ENCODE results near the gene UCP1.

Gene UCP1, protein sequence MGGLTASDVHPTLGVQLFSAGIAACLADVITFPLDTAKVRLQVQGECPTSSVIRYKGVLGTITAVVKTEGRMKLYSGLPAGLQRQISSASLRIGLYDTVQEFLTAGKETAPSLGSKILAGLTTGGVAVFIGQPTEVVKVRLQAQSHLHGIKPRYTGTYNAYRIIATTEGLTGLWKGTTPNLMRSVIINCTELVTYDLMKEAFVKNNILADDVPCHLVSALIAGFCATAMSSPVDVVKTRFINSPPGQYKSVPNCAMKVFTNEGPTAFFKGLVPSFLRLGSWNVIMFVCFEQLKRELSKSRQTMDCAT

GRCh38 chr4:140568507-140569306 is at the start of gene UCP1:
TSS of gene UCP1 (minus strand) at chr4:140568961. CDS start at chr4:140568729, 232 bp downstream.
- DNase-seq (ENCODE audit: low spot score), result no peak

DNA sequence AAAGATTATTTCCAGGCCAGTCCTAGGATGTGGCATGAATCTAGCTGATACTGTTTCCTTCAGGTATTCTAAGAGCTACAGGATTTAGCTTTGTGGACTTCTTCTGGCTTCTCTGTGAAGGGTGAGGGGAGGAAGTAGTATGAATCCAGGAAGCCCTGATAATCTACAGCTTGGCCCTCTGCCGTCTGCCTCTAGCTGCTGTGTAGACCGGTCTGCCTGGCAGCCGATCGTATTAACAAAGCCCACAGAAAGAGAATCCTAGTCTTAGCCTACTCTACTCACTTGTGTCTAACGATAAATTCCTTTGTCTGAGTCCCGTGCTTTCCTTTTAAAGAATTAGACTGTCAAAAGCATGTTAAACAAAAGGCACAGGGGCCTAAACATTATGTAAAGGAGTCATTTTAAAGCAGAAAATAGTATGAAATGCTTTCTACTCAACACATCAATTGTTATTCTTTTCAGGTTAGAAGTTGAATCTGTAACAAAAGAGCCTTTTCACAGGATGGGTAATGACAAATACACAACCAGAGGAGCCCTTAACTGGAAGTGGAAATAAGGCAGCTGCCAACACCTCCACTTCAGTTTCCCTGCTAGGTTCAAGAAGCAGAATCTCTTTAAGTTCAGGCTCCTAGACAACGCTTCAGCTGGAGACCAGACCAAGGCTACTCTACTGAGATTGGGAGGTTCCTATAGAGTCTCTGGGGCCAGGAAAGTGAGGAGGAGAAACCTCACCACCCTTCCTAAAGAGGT is 48.9 kb upstream of the UCP1 start:
- no peak for DNase-seq (ENCODE audit: low spot score)

- DNase-seq (ENCODE audit: low spot score), result no peak
Measured at GRCh38 chr4:140615451-140615850, 46.7 kb upstream of the UCP1 start.

- DNase-seq (ENCODE audit: low spot score), result no peak
Measured at GRCh38 chr4:140612357-140612756, 43.6 kb upstream of the UCP1 start.

- no peak for DNase-seq (ENCODE audit: low spot score)
Measured at GRCh38 chr4:140611854-140612253, 43.1 kb upstream of the UCP1 start.

GRCh38 chr4:140609548-140610425 is 41.0 kb upstream of the UCP1 start:
- DNase-seq (ENCODE audit: low spot score), result peak; percentile 11

- DNase-seq (ENCODE audit: low spot score), result no peak
Measured at GRCh38 chr4:140607852-140608251, 39.1 kb upstream of the UCP1 start.

DNA sequence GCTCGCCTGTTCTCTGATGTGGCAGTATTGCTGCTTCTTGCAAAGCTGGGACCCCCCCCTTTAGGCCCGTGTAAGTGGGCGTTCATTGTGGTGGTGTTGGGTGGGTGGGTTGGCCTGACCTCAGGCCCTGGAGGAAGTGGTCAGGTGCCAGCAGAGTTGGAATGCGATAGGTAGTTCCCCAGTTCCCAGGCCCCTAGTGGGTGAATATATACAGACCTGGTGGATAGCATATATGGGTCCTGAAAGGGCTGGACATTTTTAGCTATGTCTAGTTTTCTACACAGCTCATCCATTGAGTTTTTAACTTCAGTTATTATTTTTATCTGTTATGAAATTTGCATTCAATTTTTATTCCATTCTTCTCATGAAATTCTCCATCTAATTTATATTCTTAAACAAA is 35.8 kb upstream of the UCP1 start:
- no peak for DNase-seq (ENCODE audit: low spot score)

DNA sequence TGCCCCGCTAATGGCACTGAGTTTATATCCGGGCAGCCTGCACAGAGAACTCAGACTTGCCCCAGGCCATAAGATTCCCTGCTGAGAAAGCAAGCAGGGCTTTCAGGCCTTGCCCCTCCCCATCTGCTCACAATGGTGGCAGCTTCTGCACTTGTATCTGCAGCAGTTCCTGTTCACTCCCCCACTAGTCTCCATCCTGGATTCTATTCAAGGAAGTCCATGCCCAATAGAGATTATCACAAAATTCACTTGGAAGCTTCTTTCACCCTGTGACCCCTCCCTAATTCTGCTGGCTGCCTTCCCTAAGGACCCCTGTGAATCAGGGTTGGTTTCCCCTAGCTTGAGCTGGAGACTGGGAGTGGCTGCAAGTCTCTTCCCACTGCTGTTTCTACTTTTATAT is 34.5 kb upstream of the UCP1 start:
- DNase-seq (ENCODE audit: low spot score), result no peak

DNA sequence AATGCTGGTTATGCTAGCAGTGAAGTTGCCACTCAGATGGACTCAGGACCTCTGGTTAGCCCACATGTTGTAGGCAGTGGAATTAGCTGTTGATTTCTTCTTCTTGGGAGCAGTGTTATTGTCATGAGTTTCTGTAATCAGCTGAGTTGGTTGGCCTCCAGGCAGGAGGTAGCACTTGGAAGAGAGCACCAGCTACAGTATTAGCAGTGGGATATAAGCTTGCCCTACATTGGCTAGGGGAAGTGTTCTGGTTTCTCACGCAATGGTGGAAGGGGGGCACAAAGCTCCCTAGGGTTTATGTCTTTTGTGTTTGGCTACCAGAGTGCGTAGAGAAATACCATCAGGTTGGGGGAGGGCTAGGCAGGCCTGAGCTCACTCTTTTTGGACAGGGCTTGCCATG is 34.0 kb upstream of the UCP1 start:
- DNase-seq (ENCODE audit: low spot score), result no peak

GRCh38 chr4:140600408-140600807 is 31.6 kb upstream of the UCP1 start:
- DNase-seq (ENCODE audit: low spot score), result no peak

DNA sequence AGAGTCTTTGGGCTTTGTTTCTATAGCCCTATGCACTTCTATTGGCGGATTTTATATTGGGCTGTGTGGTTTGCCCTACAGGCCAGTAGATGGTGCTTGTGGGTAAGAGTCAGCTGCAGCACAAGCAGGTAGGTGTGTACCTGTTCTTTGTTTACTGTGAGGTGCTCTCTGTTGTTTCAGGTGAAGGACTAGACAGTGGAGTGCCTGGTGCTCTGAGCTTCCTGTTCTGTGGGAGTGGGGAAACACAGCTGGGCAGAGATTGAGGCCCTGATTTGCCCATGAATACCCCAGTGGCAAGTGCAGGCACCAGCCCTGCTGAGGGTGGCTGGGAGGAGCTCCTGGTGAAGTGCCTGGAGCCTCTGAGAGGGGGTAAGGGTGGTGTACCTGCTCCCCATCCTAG is 26.3 kb upstream of the UCP1 start:
- DNase-seq (ENCODE audit: low spot score), result no peak

DNA sequence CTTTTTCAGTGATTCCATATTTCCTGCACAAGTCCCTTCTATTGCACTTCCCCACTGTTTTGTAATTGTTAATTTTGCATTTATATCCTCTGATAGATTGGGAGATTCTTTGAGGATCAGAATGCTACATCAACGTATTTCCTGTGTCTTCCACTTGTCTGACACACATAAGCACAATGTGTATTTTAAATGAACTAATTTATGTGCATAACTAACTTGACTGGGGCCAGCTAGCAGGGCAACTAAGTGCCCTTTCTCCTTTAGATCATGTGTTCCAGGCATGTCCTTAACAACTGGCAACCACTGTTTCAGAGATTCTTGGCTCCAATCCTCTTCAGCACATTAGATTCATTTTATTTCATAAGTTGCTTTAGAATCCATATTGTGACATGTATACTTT is 15.7 kb upstream of the UCP1 start:
- DNase-seq (ENCODE audit: low spot score), result no peak

- no peak for DNase-seq (ENCODE audit: low spot score)
Measured at GRCh38 chr4:140581078-140581477, 12.3 kb upstream of the UCP1 start.

DNA sequence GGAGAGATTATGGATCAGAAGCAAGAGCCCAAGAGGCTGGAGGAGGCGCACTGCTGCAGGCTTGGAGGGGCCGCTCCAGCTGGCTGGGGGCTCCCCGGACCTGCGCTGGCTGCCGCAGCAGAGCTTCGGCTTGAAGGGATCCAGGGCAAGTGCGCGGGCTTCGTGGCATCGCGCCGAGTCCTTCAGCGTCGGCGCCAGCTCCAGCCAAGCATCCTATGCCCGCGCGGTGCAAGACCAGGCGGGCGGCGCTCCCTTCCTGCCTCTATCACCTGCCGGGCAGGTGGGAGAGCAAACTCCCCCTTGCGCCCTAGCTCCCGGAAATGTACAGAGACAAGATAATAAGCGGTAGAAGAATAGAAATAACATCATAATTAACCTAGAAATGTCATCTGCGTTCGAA is 10.5 kb upstream of the UCP1 start:
- DNase-seq (ENCODE audit: low spot score), result no peak

GRCh38 chr4:140575489-140575888 is 6.7 kb upstream of the UCP1 start:
- no peak for DNase-seq (ENCODE audit: low spot score)

DNA sequence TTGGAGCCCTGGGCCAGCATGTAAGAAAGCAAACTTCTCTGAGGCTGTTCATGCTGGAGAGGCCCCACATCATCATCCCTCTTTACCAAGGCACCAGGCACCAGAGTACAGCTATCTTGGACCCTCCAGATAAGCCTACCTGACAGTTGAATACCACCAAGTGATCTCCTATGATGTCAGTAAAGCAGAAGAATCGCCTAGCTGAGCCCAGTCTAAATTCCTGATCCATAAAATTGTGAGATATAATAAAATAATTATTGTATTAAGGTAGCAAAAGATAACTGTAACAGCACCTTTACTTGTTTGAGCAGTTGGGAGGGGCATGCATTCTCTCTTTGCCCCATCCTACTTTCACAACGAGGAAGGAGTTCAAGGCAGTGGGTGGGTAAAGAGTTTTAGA is 2.9 kb upstream of the UCP1 start:
- no peak for DNase-seq (ENCODE audit: low spot score)

DNA sequence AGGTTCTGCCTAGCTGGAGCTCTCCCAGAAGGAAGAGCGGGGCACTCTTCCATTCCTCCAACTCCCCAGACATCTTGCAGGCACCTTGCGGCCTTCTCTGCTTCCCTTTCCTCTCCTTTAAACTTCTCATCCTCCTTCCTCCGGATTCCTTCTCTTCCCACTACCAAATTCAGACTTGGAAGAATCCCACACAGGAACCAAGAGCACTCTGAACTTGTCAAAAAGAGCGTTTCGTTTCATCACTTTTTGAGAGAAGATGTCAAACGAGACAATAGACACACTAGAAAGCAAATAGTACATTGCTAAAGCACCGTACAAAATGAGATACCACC is 512 bp upstream of the UCP1 start:
- no peak for DNase-seq (ENCODE audit: low spot score)

DNA sequence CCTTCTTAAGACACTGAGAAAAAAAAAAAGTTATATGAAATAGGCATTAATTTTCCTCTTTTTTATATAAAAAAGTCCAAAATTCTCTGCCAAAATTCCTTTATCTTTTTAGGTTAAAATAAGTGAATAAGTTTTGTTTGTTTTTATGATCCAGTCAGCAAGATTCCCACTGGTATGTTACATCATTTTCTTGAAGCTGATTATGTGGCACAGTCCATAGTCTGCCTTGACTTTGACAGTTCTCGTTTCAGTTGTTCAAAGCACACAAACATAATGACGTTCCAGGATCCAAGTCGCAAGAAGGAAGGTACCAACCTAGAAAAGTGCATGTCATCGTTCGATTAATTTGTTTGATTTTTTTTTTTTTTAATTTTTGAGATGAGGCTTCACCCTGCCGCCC is 9.1 kb downstream of the UCP1 start:
- DNase-seq (ENCODE audit: low spot score), result no peak

GRCh38 chr4:140557831-140558435 is 10.8 kb downstream of the UCP1 start:
- DNase-seq (ENCODE audit: low spot score), result no peak

- no peak for DNase-seq (ENCODE audit: low spot score)
Measured at GRCh38 chr4:140556372-140557085, 12.2 kb downstream of the UCP1 start.

Measured in hematopoietic multipotent progenitor cell treated with erythropoietin and hydrocortisone succinate and interleukin-3 and kit ligand, for 15 days (in vitro differentiated cells).